Kidney (tissue), 14 donors: Measurements from ENCODE around the gene LONP1. TPM values are rescaled to one million over a fixed set of nuclear protein-coding genes. Genes with fewer than 3 reads are reported as not detected.
A peak's percentile ranks its signal among the peaks of the same experiment; 100 is the strongest.
"Not testable (repeated sequence)": the region's sequence is repeated elsewhere in the genome, so short reads cannot be mapped to it uniquely, and the experiment has no call there.

Experiments
- DNase-seq, 5 donors: peaks; one replicate each; pipeline ENCODE4 v3.0.0-alpha.2; 2013 to 2020
- FAIRE-seq: peaks from 2 replicates; lab custom pipeline; 2012; peaks lifted over from hg19 to GRCh38; lab: Jason Lieb, UNC
- H3K27ac ChIP-seq, 2 donors: one replicate each; pipeline ENCODE4 v1.7.0; 2013; ENCODE audit warnings: low read depth in 2 of 2, low read length in 2 of 2, inconsistent platforms in 1 of 2
- H3K27me3 ChIP-seq: one replicate; pipeline ENCODE4 v1.7.1; 2013; ENCODE audit warnings: low read length, inconsistent platforms; ENCODE audit not compliant: control insufficient read depth, insufficient read depth
- H3K36me3 ChIP-seq, 3 donors: one replicate each; pipeline versions ENCODE4 v1.7.0 to v1.7.1; 2013; ENCODE audit warnings: low read length in 3 of 3, control low read depth in 1 of 3, inconsistent platforms in 1 of 3; ENCODE audit not compliant: insufficient read depth in 3 of 3, control insufficient read depth in 2 of 3
- H3K4me1 ChIP-seq, 3 donors: one replicate each; pipeline versions ENCODE4 v1.7.0 to v1.7.1; 2013; ENCODE audit warnings: low read length in 3 of 3, inconsistent platforms in 1 of 3, low read depth in 1 of 3; ENCODE audit not compliant: control insufficient read depth in 2 of 3, insufficient read depth in 2 of 3
- H3K4me3 ChIP-seq, 3 donors: one replicate each; pipeline versions ENCODE4 v1.7.0 to v1.8.1; 2013; ENCODE audit warnings: low read length in 3 of 3, control low read depth in 1 of 3, inconsistent platforms in 1 of 3
- H3K9ac ChIP-seq, 3 donors: one replicate each; pipeline versions ENCODE4 v1.7.0 to v1.7.1; 2013; ENCODE audit warnings: low read length in 3 of 3, control low read depth in 1 of 3, inconsistent platforms in 1 of 3
- H3K9me3 ChIP-seq, 3 donors: one replicate each; pipeline versions ENCODE4 v1.7.0 to v1.7.1; 2013; ENCODE audit warnings: low read length in 3 of 3, control low read depth in 1 of 3, inconsistent platforms in 1 of 3; ENCODE audit not compliant: control insufficient read depth in 2 of 3, insufficient read depth in 1 of 3
- intact Hi-C: fragments of 100-400 bp; cut with DNase I; formaldehyde crosslinking; loops from one replicate; pipeline ENCODE4 v1.11.1; 2022
- polyA plus RNA-seq: library from polyadenylated mRNA; stranded (reverse); fragments of 350-450 nt; fragmentation: Illumina TruSeq; extraction: RNeasy Lipid Tissue Mini Kit (QIAGEN cat#74804); gene quantifications from one replicate; pipeline ENCODE4 v1.2.3, GENCODE V29; 2014; ENCODE audit warnings: low read depth, low replicate concordance; ENCODE audit not compliant: insufficient read depth
- total RNA-seq: library from RNA; stranded (reverse); fragmentation: NEBNext Ultra II Directional; extraction: Animal tissue kit (Norgen Biotek cat#: 25700); gene quantifications from one replicate; pipeline ENCODE4 v1.2.1, GENCODE V29; 2021
- TF ChIP-seq, protein P1 (sequence below): IDR thresholded peaks from 3 replicates; pipeline ENCODE4 v1.5.1; 2012; ENCODE audit warnings: mild to moderate bottlenecking, moderate library complexity, borderline replicate concordance; ENCODE audit not compliant: insufficient read depth; ENCODE audit errors: extremely low read depth
- donor health status: control.
- donor health status: control.
- donor health status: control.
- donor health status: control.
- donor health status: control.
- donor health status: DM: yes; HTN: yes; CAD: no.
- donor health status: Normal renal cell carcinoma (clear cell type).

Gene LONP1
- total and polyA plus RNA-seq, 2 donors from 2014 or later, result 67.1 to 71.5 TPM

DNA sequence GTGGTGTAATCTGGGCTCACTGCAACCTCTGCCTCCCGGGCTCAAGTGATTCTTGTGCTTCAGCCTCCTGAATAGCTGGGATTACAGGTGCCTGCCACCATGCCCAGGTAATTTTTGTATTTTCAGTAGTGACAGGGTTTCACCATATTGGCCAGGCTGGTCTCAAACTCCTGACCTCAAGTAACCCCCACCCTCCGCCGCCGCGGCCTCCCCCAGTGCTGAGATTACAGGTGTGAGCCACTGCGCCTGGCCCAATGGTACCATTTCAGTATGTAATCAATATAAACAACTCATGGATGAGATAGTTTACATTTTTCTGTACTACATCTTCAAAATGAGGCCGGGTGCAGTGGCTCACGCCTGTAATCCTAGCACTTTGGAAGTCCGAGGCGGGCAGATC, 25.1 kb upstream of the LONP1 start:
- intact Hi-C loops, H3K36me3 ChIP-seq, DNase-seq, H3K4me1 ChIP-seq, H3K4me3 ChIP-seq, FAIRE-seq, H3K9ac ChIP-seq, H3K27me3 ChIP-seq, H3K9me3 ChIP-seq, H3K27ac ChIP-seq: not testable (repeated sequence)

DNA sequence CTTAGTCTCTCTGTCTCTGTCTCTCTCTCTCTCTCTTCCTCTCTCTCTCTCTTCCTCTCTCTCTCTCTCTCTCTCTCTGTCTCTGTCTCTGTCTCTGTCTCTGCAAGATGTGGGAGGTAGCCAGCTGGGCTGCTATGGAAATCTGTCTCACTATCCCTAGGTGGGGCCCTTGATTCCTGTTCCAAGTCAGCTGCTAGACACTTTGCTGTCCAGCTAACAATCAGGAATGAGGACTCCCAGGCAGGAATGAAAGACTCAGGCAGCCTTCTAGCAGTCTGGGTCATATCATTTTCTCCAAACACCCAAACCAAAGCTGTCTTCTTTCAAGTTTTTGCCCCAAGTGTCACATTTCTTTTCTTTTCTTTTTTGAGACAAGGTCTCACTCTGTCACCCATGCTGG, 23.7 kb upstream of the LONP1 start:
- FAIRE-seq, result no peak

DNA sequence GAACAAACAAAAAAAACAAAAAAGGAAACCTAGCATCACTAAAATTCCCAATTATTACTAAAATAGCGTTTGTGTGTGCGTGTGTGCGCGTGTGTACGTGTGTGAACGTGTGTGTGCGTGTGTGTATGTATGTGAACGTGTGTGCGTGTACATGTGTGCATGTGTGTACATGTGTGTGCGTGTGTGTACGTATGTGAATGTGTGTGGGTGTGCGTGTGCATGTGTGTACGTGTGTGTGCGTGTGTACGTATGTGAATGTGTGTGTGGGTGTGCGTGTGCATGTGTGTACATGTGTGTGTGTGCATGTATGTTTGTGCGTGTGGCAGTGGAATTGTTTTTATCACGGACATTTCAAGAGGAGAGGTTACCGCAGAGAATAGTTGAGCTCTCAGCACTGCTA, 22.1 kb upstream of the LONP1 start:
- Histone ChIP-seq H3K4me3 (no peak overlapping the region), H3K9me3 (no peaks in the 10 kb centered on the region), H3K36me3 (no peaks in the 10 kb centered on the region), H3K4me1 (no peaks in the 10 kb centered on the region), H3K27ac (no peak overlapping the region), H3K27me3 (no peaks in the 10 kb centered on the region), H3K9ac (no peak overlapping the region)
- intact Hi-C loops, result no loop called here
- TF ChIP-seq, protein P1, sequence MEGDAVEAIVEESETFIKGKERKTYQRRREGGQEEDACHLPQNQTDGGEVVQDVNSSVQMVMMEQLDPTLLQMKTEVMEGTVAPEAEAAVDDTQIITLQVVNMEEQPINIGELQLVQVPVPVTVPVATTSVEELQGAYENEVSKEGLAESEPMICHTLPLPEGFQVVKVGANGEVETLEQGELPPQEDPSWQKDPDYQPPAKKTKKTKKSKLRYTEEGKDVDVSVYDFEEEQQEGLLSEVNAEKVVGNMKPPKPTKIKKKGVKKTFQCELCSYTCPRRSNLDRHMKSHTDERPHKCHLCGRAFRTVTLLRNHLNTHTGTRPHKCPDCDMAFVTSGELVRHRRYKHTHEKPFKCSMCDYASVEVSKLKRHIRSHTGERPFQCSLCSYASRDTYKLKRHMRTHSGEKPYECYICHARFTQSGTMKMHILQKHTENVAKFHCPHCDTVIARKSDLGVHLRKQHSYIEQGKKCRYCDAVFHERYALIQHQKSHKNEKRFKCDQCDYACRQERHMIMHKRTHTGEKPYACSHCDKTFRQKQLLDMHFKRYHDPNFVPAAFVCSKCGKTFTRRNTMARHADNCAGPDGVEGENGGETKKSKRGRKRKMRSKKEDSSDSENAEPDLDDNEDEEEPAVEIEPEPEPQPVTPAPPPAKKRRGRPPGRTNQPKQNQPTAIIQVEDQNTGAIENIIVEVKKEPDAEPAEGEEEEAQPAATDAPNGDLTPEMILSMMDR, result no peak
- DNase-seq (no peak), FAIRE-seq (no peak)

More for the DNA sequence above, 23.7 kb upstream of the LONP1 start:
- Histone ChIP-seq H3K27me3 (no peaks in the 10 kb centered on the region), H3K9me3 (no peaks in the 10 kb centered on the region), H3K4me1 (no peaks in the 10 kb centered on the region), H3K36me3 (no peaks in the 10 kb centered on the region), H3K9ac (no peak overlapping the region), H3K27ac (no peak overlapping the region), H3K4me3 (no peak overlapping the region)
- TF ChIP-seq, protein P1, result no peak
- intact Hi-C loops, result no loop called here
- DNase-seq, result no peak

DNA sequence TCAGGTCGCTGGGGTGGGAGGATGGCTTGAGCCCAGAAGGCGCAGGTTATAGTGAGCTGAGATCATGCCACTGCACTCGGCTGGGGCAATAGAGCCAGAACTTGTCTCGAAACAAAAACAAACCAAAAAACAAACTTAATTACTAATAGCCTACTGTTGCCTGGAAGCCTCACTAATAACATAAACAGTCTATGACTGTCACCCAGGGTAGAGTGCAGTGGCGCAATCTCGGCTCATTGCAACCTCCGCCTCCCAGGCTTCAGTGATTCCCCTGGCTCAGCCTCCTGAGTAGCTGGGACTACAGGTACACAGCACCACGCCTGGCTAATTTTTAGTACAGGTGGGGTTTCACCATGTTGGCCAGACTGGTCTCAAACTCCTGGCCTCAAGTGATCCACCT, 18.5 kb upstream of the LONP1 start:
- Histone ChIP-seq H3K4me3 (no peak overlapping the region), H3K9me3 (no peaks in the 10 kb centered on the region), H3K9ac (no peak overlapping the region), H3K27ac (no peak overlapping the region), H3K4me1 (no peaks in the 10 kb centered on the region), H3K36me3 (no peaks in the 10 kb centered on the region), H3K27me3 (no peaks in the 10 kb centered on the region)
- TF ChIP-seq, protein P1, result no peak
- intact Hi-C loops, result no loop called here
- no peak for FAIRE-seq
- DNase-seq, result peak in 2 of 5 donors; percentile 13 to 77

DNA sequence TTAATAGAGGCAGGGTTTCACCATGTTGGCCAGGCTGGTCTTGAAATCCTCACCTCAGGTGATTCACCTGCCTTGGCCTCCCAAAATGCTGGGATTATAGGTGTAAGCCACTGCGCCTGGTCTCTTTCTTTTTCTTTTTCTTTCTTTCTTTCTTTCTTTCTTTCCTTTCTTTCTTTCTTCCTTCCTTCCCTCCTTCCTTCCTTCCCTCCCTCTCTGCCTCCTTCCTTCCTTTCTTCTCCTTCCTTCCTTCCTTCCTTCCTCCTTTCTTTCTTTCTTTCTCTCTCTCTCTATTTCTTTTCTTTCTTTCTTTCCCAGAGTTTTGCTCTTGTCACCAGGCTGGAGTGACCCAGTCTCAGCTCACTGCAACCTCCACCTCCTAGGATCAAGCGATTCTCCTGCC, 13.2 kb upstream of the LONP1 start:
- FAIRE-seq, H3K4me1 ChIP-seq, H3K4me3 ChIP-seq, H3K9me3 ChIP-seq, DNase-seq, H3K36me3 ChIP-seq, H3K9ac ChIP-seq, H3K27me3 ChIP-seq, intact Hi-C loops, H3K27ac ChIP-seq: not testable (repeated sequence)
